ENCODE results near the gene ERCC8.

Gene ERCC8

GRCh38 chr5:60959156-60959555, 14.3 kb upstream of the ERCC8 start:
- no peak overlapping the region for H3K27ac ChIP-seq (ENCODE audit: extremely low read depth, low read depth, low read length)
- no peak overlapping the region for H3K4me3 ChIP-seq (ENCODE audit: low read depth, low read length)
- no peaks in the 10 kb centered on the region for H3K4me1 ChIP-seq (ENCODE audit: control insufficient read depth, insufficient read depth, low read length)
- ChIA-PET POLR2A (no interaction called here), CTCF (interaction anchor here (0.6 to 1.9 kb wide), 14 partner anchors 8 to 1530 kb away, joined by 3 to 11 read pairs (median 4); no protein-coding TSS in a partner anchor)
- TF ChIP-seq ZNF362 (tag by site-specific recombination; IDR thresholded peaks at IDR 0.05) (peak; percentile 68; the same call in 1 of the 2 replicates), ZNF223 (tag by site-specific recombination; IDR thresholded peaks at IDR 0.05) (no peak), PBX3 (CRISPR knock-in tag; IDR thresholded peaks at IDR 0.05) (no peak), ZNF654 (tag by site-specific recombination; IDR thresholded peaks at IDR 0.05; ENCODE audit: low read depth) (peak; percentile 62), SALL2 (tag by site-specific recombination; IDR thresholded peaks at IDR 0.05; ENCODE audit: borderline replicate concordance) (no peak), ZNF639 (tag by site-specific recombination; IDR thresholded peaks at IDR 0.05) (no peak)
- H3K36me3 ChIP-seq (ENCODE audit: control insufficient read depth in 2 of 2, insufficient read depth in 1 of 2, low read length in 2 of 2), result no peaks in the 10 kb centered on the region
- H3K9me3 ChIP-seq (ENCODE audit: control insufficient read depth, insufficient read depth, low read depth, low read length), result no peaks in the 10 kb centered on the region; the same call in 1 of the 2 replicates

- TF ChIP-seq ZNF610 (tag by site-specific recombination; IDR thresholded peaks at IDR 0.05; ENCODE audit: borderline replicate concordance), result no peak
- no peak for TF ChIP-seq ZNF776 (tag by site-specific recombination; IDR thresholded peaks at IDR 0.05; ENCODE audit: borderline replicate concordance)
- Histone ChIP-seq H3K4me1 (ENCODE audit: control insufficient read depth, insufficient read depth, low read length) (no peaks in the 10 kb centered on the region), H3K4me3 (ENCODE audit: low read depth, low read length) (no peak overlapping the region), H3K27ac (ENCODE audit: extremely low read depth, low read depth, low read length) (no peak overlapping the region), H3K9me3 (ENCODE audit: control insufficient read depth, insufficient read depth, low read depth, low read length) (no peaks in the 10 kb centered on the region; the same call in 1 of the 2 replicates), H3K36me3 (ENCODE audit: control insufficient read depth in 2 of 2, insufficient read depth in 1 of 2, low read length in 2 of 2) (no peaks in the 10 kb centered on the region)
- ChIA-PET CTCF (interaction anchor here (0.6 to 1.9 kb wide), 11 partner anchors 8 to 975 kb away, joined by 3 to 11 read pairs (median 3); no protein-coding TSS in a partner anchor), POLR2A (no interaction called here)
These were observed 13.8 kb upstream of the ERCC8 start for GRCh38 chr5:60958712-60959111.

GRCh38 chr5:60958088-60958487, 13.2 kb upstream of the ERCC8 start:
- Histone ChIP-seq H3K36me3 (ENCODE audit: control insufficient read depth in 2 of 2, insufficient read depth in 1 of 2, low read length in 2 of 2) (no peaks in the 10 kb centered on the region), H3K4me3 (ENCODE audit: low read depth, low read length) (no peak overlapping the region), H3K9me3 (ENCODE audit: control insufficient read depth, insufficient read depth, low read depth, low read length) (no peaks in the 10 kb centered on the region; the same call in 1 of the 2 replicates), H3K27ac (ENCODE audit: extremely low read depth, low read depth, low read length) (no peak overlapping the region), H3K4me1 (ENCODE audit: control insufficient read depth, insufficient read depth, low read length) (no peaks in the 10 kb centered on the region)
- POLR2A ChIA-PET, result no interaction called here
- CTCF ChIA-PET, result interaction anchor here (0.6 to 1.9 kb wide), 5 partner anchors 9 to 700 kb away, joined by 3 to 8 read pairs (median 5); no protein-coding TSS in a partner anchor
- TF ChIP-seq ZBTB11 (tag by site-specific recombination; conservative IDR thresholded peaks at IDR 0.05; ENCODE audit: low read depth) (no peak), ZNF548 (tag by site-specific recombination; IDR thresholded peaks at IDR 0.05) (no peak), ZNF133 (tag by site-specific recombination; IDR thresholded peaks at IDR 0.05) (no peak), ZBTB20 (tag by site-specific recombination; IDR thresholded peaks at IDR 0.05) (no peak), AEBP2 (tag by site-specific recombination; IDR thresholded peaks at IDR 0.05; ENCODE audit: borderline replicate concordance) (no peak), ZNF501 (tag by site-specific recombination; IDR thresholded peaks at IDR 0.05) (no peak), ZNF639 (tag by site-specific recombination; IDR thresholded peaks at IDR 0.05) (no peak), TSHZ1 (tag by site-specific recombination; IDR thresholded peaks at IDR 0.05; ENCODE audit: borderline replicate concordance) (no peak)
